Prostate gland (tissue), 2 donors: Measurements from ENCODE around the gene BEX1.

Experiments
- POLR2A ChIP-seq: fragments of 450-650 bp; IDR thresholded peaks from one replicate; pipeline ENCODE4 v1.6.1; 2016; ENCODE audit warnings: antibody characterized with exemption, mild to moderate bottlenecking
- POLR2AphosphoS5 ChIP-seq: sonication (generic); formaldehyde crosslinking; IDR thresholded peaks from one replicate; pipeline ENCODE4 v1.6.1; 2017; ENCODE audit warnings: antibody characterized with exemption
- TF ChIP-seq, protein P1 (sequence below), 4 experiments: fragments of 200-600 bp in 2 of 4; fragments of 450-650 bp in 2 of 4; sonication (generic) in 2 of 4; IDR thresholded peaks; 1 replicate in 3 of 4; 2 replicates in 1 of 4; pipeline ENCODE4 v1.5.1; 2016 to 2019; ENCODE audit warnings: antibody characterized with exemption in 4 of 4, mild to moderate bottlenecking in 2 of 4, moderate library complexity in 2 of 4

- TF ChIP-seq, protein P1, sequence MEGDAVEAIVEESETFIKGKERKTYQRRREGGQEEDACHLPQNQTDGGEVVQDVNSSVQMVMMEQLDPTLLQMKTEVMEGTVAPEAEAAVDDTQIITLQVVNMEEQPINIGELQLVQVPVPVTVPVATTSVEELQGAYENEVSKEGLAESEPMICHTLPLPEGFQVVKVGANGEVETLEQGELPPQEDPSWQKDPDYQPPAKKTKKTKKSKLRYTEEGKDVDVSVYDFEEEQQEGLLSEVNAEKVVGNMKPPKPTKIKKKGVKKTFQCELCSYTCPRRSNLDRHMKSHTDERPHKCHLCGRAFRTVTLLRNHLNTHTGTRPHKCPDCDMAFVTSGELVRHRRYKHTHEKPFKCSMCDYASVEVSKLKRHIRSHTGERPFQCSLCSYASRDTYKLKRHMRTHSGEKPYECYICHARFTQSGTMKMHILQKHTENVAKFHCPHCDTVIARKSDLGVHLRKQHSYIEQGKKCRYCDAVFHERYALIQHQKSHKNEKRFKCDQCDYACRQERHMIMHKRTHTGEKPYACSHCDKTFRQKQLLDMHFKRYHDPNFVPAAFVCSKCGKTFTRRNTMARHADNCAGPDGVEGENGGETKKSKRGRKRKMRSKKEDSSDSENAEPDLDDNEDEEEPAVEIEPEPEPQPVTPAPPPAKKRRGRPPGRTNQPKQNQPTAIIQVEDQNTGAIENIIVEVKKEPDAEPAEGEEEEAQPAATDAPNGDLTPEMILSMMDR (IDR thresholded peaks at IDR 0.05): no peak
- TF ChIP-seq POLR2A (no peak), POLR2AphosphoS5 (no peak)
These were observed 51.0 kb downstream of the BEX1 start for GRCh38 chrX:103012945-103013344.
